WTC11 (cell line): ENCODE data around the gene ZC3H4. TPM values are rescaled to one million over a fixed set of nuclear protein-coding genes. Genes with fewer than 3 reads are reported as not detected.

Source experiments
- ATAC-seq: fragments of 200-7000 bp; cut with Tn5 transposase; 2 replicates; pipeline ENCODE4 v1.10.0; 2021; ENCODE audit warnings: mild to moderate bottlenecking, moderate library complexity
- CTCF ChIA-PET: fragments of 300-600 bp; sonication (Branson Sonifier 250); formaldehyde crosslinking; loops from one replicate; lab custom pipeline; 2021; ENCODE audit warnings: antibody characterized with exemption; lab: Charles Lee
- POLR2A ChIA-PET: fragments of 350-600 bp; sonication (Branson Sonifier 250); formaldehyde crosslinking; loops from one replicate; lab custom pipeline; 2021; ENCODE audit warnings: antibody characterized with exemption; lab: Charles Lee
- DNase-seq: peaks from one replicate; pipeline ENCODE4 v3.0.0; 2021; ENCODE audit warnings: low spot score
- H3K27ac Mint-ChIP-seq: 2 replicates; pipeline ENCODE4 v1.8.0; 2021; ENCODE audit warnings: mixed read lengths
- H3K27me3 Mint-ChIP-seq: 2 replicates; pipeline ENCODE4 v1.8.0; 2021; ENCODE audit warnings: low read depth, mild to moderate bottlenecking, moderate library complexity, mixed read lengths
- H3K36me3 Mint-ChIP-seq: 2 replicates; pipeline ENCODE4 v1.8.0; 2021; ENCODE audit warnings: mixed read lengths
- H3K4me1 Mint-ChIP-seq: 2 replicates; pipeline ENCODE4 v1.8.0; 2022; ENCODE audit warnings: mixed read lengths
- H3K4me3 Mint-ChIP-seq: 2 replicates; pipeline ENCODE4 v1.8.0; 2021; ENCODE audit warnings: mild to moderate bottlenecking, moderate library complexity, mixed read lengths
- H3K9me3 Mint-ChIP-seq: 2 replicates; pipeline ENCODE4 v1.8.0; 2021; ENCODE audit warnings: mixed read lengths
- CBFB ChIP-seq: sonication (generic); formaldehyde crosslinking; IDR thresholded peaks from 2 replicates; pipeline ENCODE4 v1.8.1; 2022; ENCODE audit warnings: mild to moderate bottlenecking, low read depth, missing genetic modification reagents
- CTCF ChIP-seq: fragments of 200-600 bp; IDR thresholded peaks from 2 replicates; pipeline ENCODE4 v1.8.0; 2022; ENCODE audit warnings: antibody characterized with exemption
- FOXP4 ChIP-seq: sonication (generic); formaldehyde crosslinking; IDR thresholded peaks from 2 replicates; pipeline ENCODE4 v1.8.0; 2022; ENCODE audit warnings: mild to moderate bottlenecking, missing genetic modification reagents
- GTF2I ChIP-seq: fragments of 250-450 bp; sonication (Bioruptor Pico); conservative IDR thresholded peaks from 2 replicates; pipeline ENCODE4 v1.4.0; 2021; ENCODE audit warnings: mild to moderate bottlenecking
- JUN ChIP-seq: sonication (generic); formaldehyde crosslinking; IDR thresholded peaks from 2 replicates; pipeline ENCODE4 v1.8.0; 2023; ENCODE audit warnings: mild to moderate bottlenecking, missing genetic modification reagents
- MLX ChIP-seq: sonication (generic); formaldehyde crosslinking; IDR thresholded peaks from 2 replicates; pipeline ENCODE4 v1.8.1; 2023; ENCODE audit warnings: mild to moderate bottlenecking, missing genetic modification reagents, moderate library complexity
- MYBL2 ChIP-seq: sonication (generic); formaldehyde crosslinking; IDR thresholded peaks from 2 replicates; pipeline ENCODE4 v1.8.1; 2023; ENCODE audit warnings: mild to moderate bottlenecking, moderate library complexity, missing genetic modification reagents
- NFATC4 ChIP-seq: fragments of 250-450 bp; sonication (Bioruptor Pico); IDR thresholded peaks from 2 replicates; pipeline ENCODE4 v1.9.0; 2021; ENCODE audit warnings: mild to moderate bottlenecking
- NR1H2 ChIP-seq: sonication (generic); formaldehyde crosslinking; IDR thresholded peaks from 2 replicates; pipeline ENCODE4 v1.9.0; 2021; ENCODE audit warnings: mild to moderate bottlenecking, moderate library complexity, missing genetic modification reagents
- RELA ChIP-seq: sonication (generic); formaldehyde crosslinking; IDR thresholded peaks from 2 replicates; pipeline ENCODE4 v1.8.1; 2022; ENCODE audit warnings: missing genetic modification reagents, mild to moderate bottlenecking, borderline replicate concordance
- RORB ChIP-seq: fragments of 250-450 bp; sonication (Bioruptor Pico); IDR thresholded peaks from 2 replicates; pipeline ENCODE4 v1.9.0; 2021; ENCODE audit warnings: mild to moderate bottlenecking
- SMAD3 ChIP-seq: sonication (generic); formaldehyde crosslinking; IDR thresholded peaks from 2 replicates; pipeline ENCODE4 v1.8.0; 2022; ENCODE audit warnings: missing genetic modification reagents, mild to moderate bottlenecking, borderline replicate concordance
- SP1 ChIP-seq: sonication (generic); formaldehyde crosslinking; conservative IDR thresholded peaks from 2 replicates; pipeline ENCODE4 v1.8.1; 2022; ENCODE audit warnings: missing genetic modification reagents
- ZNF121 ChIP-seq: sonication (generic); formaldehyde crosslinking; IDR thresholded peaks from 2 replicates; pipeline ENCODE4 v1.8.0; 2023; ENCODE audit warnings: missing genetic modification reagents
- ZNF425 ChIP-seq: fragments of 250-450 bp; sonication (Bioruptor Pico); conservative IDR thresholded peaks from 2 replicates; pipeline ENCODE4 v1.9.0; 2021; ENCODE audit warnings: mild to moderate bottlenecking
- ZNF532 ChIP-seq: fragments of 250-450 bp; sonication (Bioruptor Pico); IDR thresholded peaks from 2 replicates; pipeline ENCODE4 v1.9.0; 2021; ENCODE audit warnings: mild to moderate bottlenecking, borderline replicate concordance
- total RNA-seq: library from RNA; stranded (reverse); gene quantifications from 3 replicates; pipeline ENCODE4 v1.2.3, GENCODE V29; 2021

The ZC3H4 gene
- total RNA-seq, 1 experiment from 2014 or later, result 67.2 TPM

GRCh38 chr19:47047763-47048405, 65.7 kb downstream of the ZC3H4 start (continued):
- no peak for TF ChIP-seq CTCF
- TF ChIP-seq, all 79 proteins: peak for 9

- no peaks in the 10 kb centered on the region for H3K9me3 Mint-ChIP-seq
- H3K4me3 Mint-ChIP-seq, result peak overlapping the region; percentile 97
- H3K27me3 Mint-ChIP-seq, result peaks cover 3% of the 10 kb centered on the region
- DNase-seq, result no peak
- ChIA-PET POLR2A (interaction anchor here (0.6 to 1.1 kb wide), 7 partner anchors 11 to 315 kb away, joined by 3 to 7 read pairs (median 4); partner anchors contain the start of genes DHX34 and ZC3H4), CTCF (interaction anchor here (0.6 to 1.5 kb wide), 12 partner anchors 9 to 197 kb away, joined by 3 to 11 read pairs (median 5); partner anchors contain the start of genes SAE1 and ZC3H4)
- H3K4me1 Mint-ChIP-seq, result peaks cover 14% of the 10 kb centered on the region
- H3K27ac Mint-ChIP-seq, result peak overlapping the region; percentile 84
- no peak for TF ChIP-seq CBFB (CRISPR knock-in tag)
- TF ChIP-seq ZNF532 (CRISPR knock-in tag), result no peak
- no peak for TF ChIP-seq RELA (CRISPR knock-in tag)
- peak; percentile 76 for TF ChIP-seq ZNF121 (CRISPR knock-in tag)
- TF ChIP-seq NR1H2 (CRISPR knock-in tag), result no peak
- no peak for TF ChIP-seq FOXP4 (CRISPR knock-in tag)
- TF ChIP-seq GTF2I (CRISPR knock-in tag), result peak; percentile 54; the same call in 1 of the 2 replicates
- no peak for TF ChIP-seq SP1 (CRISPR knock-in tag)
- TF ChIP-seq MLX (CRISPR knock-in tag), result no peak
- no peak for TF ChIP-seq JUN (CRISPR knock-in tag)
- no peak for TF ChIP-seq MYBL2
- no peak for ATAC-seq
- no peaks in the 10 kb centered on the region for H3K36me3 Mint-ChIP-seq
Observed at GRCh38 chr19:47047272-47047762, 66.3 kb downstream of the ZC3H4 start.

GRCh38 chr19:47045867-47046470, 67.6 kb downstream of the ZC3H4 start:
- no peak overlapping the region for H3K4me3 Mint-ChIP-seq
- peaks cover 14% of the 10 kb centered on the region for H3K4me1 Mint-ChIP-seq
- ChIA-PET POLR2A (no interaction called here), CTCF (interaction anchor here (1.0 kb wide), 1 partner anchor 33 kb away, joined by 3 read pairs; no protein-coding TSS in a partner anchor)
- DNase-seq, result no peak
- H3K36me3 Mint-ChIP-seq, result no peaks in the 10 kb centered on the region
- H3K27ac Mint-ChIP-seq, result no peak overlapping the region
- no peaks in the 10 kb centered on the region for H3K27me3 Mint-ChIP-seq
- no peak for ATAC-seq
- H3K9me3 Mint-ChIP-seq, result no peaks in the 10 kb centered on the region
- TF ChIP-seq ZNF532 (CRISPR knock-in tag) (no peak), NFATC4 (CRISPR knock-in tag) (no peak), RORB (CRISPR knock-in tag) (no peak), ZNF425 (CRISPR knock-in tag) (no peak), SMAD3 (no peak)
